ENCODE results near the gene RPUSD1. TPM values are rescaled to one million over a fixed set of nuclear protein-coding genes. Genes with fewer than 3 reads are reported as not detected.

Gene RPUSD1
- total and polyA plus RNA-seq, 2 of the 13 experiments (the other 11 are each of a cell fraction or from before 2014, with no cell fraction given) = 13.1 to 26.2 TPM

DNA sequence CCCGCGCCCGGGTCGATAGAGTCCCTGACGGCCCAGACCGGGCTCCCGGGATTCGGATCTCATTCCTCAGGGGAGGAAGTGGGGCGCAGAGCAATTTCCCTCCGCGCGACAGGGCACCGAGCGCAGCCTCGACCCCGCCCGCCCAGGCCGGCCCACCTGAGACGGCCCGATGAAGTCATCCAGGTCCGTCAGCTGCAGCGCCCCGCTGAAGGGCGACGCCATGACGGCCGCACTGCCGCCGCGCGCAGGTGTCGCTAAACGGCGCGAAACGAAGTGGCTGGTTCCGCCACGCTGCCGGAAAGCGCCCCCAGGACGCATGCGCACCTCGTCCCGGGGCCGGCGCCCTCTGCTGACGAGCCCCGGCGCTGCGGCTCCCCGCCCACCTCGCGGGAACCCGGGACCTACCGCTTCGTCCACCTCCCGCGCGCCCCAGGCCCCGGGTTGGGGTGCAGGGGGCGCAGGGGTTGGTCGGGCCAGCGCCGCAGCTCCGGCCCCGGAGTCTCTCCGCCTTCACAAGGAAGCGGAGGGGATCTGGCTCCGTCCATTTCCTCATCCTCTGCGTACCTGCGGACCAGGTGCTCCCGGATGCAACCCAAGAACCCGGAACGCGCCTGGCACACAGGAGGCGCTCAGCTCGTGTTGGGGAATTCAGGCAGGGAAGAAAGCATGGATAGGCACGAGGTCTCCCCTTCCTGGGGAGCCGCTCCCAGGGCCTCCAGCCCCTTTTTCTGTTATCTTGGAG lies 47.2 kb downstream of the RPUSD1 start, which contains the start of gene CIAO3 (continued):
- TF ChIP-seq ZNF207 (IDR thresholded peaks at IDR 0.05; ENCODE audit: borderline replicate concordance) (no peak), ZNF263 (CRISPR knock-in tag; IDR thresholded peaks at IDR 0.05) (peak; percentile 65), MED1 (CRISPR knock-in tag; IDR thresholded peaks at IDR 0.05) (0 out of 2 replicates have a peak, but pooled peaks have one; percentile 39), REPIN1 (CRISPR knock-in tag; IDR thresholded peaks at IDR 0.05; ENCODE audit: borderline replicate concordance, low read depth) (peak; percentile 73; the same call in 1 of the 2 replicates), BORCS8-MEF2B (CRISPR knock-in tag; IDR thresholded peaks at IDR 0.05) (0 out of 2 replicates have a peak, but pooled peaks have one; percentile 24), MIER3 (CRISPR knock-in tag; IDR thresholded peaks at IDR 0.05; ENCODE audit: borderline replicate concordance) (peak; percentile 55; the same call in 1 of the 2 replicates), ZNF563 (CRISPR knock-in tag; IDR thresholded peaks at IDR 0.05) (0 out of 2 replicates have a peak, but pooled peaks have one; percentile 24), CC2D1A (CRISPR knock-in tag; IDR thresholded peaks at IDR 0.05) (no peak), MYPOP (CRISPR knock-in tag; IDR thresholded peaks at IDR 0.05) (peak; percentile 61; the same call in 1 of the 2 replicates), ZNF256 (CRISPR knock-in tag; conservative IDR thresholded peaks at IDR 0.05) (0 out of 2 replicates have a peak, but pooled peaks have one; percentile 32), ARID2 (CRISPR knock-in tag; IDR thresholded peaks at IDR 0.05; ENCODE audit: borderline replicate concordance) (peak; percentile 52; the same call in 1 of the 2 replicates), ZNF878 (CRISPR knock-in tag; IDR thresholded peaks at IDR 0.05) (no peak), SPEN (CRISPR knock-in tag; IDR thresholded peaks at IDR 0.05; ENCODE audit: low read depth) (peak; percentile 95), MAZ (IDR thresholded peaks at IDR 0.05; ENCODE audit: borderline replicate concordance, low read depth, low read length) (no peak), MAZ (CRISPR knock-in tag; IDR thresholded peaks at IDR 0.05; ENCODE audit: low read depth) (peak; percentile 93), FOXA3 (CRISPR knock-in tag; IDR thresholded peaks at IDR 0.05) (peak; percentile 64)
- TF ChIP-seq, protein P1, sequence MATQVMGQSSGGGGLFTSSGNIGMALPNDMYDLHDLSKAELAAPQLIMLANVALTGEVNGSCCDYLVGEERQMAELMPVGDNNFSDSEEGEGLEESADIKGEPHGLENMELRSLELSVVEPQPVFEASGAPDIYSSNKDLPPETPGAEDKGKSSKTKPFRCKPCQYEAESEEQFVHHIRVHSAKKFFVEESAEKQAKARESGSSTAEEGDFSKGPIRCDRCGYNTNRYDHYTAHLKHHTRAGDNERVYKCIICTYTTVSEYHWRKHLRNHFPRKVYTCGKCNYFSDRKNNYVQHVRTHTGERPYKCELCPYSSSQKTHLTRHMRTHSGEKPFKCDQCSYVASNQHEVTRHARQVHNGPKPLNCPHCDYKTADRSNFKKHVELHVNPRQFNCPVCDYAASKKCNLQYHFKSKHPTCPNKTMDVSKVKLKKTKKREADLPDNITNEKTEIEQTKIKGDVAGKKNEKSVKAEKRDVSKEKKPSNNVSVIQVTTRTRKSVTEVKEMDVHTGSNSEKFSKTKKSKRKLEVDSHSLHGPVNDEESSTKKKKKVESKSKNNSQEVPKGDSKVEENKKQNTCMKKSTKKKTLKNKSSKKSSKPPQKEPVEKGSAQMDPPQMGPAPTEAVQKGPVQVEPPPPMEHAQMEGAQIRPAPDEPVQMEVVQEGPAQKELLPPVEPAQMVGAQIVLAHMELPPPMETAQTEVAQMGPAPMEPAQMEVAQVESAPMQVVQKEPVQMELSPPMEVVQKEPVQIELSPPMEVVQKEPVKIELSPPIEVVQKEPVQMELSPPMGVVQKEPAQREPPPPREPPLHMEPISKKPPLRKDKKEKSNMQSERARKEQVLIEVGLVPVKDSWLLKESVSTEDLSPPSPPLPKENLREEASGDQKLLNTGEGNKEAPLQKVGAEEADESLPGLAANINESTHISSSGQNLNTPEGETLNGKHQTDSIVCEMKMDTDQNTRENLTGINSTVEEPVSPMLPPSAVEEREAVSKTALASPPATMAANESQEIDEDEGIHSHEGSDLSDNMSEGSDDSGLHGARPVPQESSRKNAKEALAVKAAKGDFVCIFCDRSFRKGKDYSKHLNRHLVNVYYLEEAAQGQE (IDR thresholded peaks at IDR 0.05; ENCODE audit: borderline replicate concordance in 1 of 2, low read depth in 1 of 2, low read length in 2 of 2) = 0 out of 4 replicates have a peak, but pooled peaks of 1 of the 2 experiments have one; percentile 15
- TF ChIP-seq, protein P2, sequence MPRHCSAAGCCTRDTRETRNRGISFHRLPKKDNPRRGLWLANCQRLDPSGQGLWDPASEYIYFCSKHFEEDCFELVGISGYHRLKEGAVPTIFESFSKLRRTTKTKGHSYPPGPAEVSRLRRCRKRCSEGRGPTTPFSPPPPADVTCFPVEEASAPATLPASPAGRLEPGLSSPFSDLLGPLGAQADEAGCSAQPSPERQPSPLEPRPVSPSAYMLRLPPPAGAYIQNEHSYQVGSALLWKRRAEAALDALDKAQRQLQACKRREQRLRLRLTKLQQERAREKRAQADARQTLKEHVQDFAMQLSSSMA (CRISPR knock-in tag; IDR thresholded peaks at IDR 0.05) = peak; percentile 100
